Epithelial cell of esophagus (primary cell): ENCODE measurements around the gene ACP2.

Experiments
- DNase-seq: peaks from one replicate; pipeline ENCODE4 v3.0.0; 2010; ENCODE audit warnings: low read depth
- H3K4me3 ChIP-seq: 2 replicates; pipeline ENCODE4 v1.5.1; 2011; ENCODE audit warnings: mild to moderate bottlenecking, low read length, control low read depth
- TF ChIP-seq, protein P1 (sequence below): IDR thresholded peaks from 2 replicates; pipeline ENCODE4 v1.5.1; 2011; ENCODE audit warnings: low read depth, mild to moderate bottlenecking, low read length, control low read depth, inconsistent platforms; ENCODE audit not compliant: insufficient read depth; ENCODE audit errors: missing control alignments

ACP2 gene

GRCh38 chr11:47259232-47259977 is 10.8 kb upstream of the ACP2 start:
- H3K4me3 ChIP-seq: no peak overlapping the region
- peak; percentile 35 for DNase-seq
- TF ChIP-seq, protein P1, sequence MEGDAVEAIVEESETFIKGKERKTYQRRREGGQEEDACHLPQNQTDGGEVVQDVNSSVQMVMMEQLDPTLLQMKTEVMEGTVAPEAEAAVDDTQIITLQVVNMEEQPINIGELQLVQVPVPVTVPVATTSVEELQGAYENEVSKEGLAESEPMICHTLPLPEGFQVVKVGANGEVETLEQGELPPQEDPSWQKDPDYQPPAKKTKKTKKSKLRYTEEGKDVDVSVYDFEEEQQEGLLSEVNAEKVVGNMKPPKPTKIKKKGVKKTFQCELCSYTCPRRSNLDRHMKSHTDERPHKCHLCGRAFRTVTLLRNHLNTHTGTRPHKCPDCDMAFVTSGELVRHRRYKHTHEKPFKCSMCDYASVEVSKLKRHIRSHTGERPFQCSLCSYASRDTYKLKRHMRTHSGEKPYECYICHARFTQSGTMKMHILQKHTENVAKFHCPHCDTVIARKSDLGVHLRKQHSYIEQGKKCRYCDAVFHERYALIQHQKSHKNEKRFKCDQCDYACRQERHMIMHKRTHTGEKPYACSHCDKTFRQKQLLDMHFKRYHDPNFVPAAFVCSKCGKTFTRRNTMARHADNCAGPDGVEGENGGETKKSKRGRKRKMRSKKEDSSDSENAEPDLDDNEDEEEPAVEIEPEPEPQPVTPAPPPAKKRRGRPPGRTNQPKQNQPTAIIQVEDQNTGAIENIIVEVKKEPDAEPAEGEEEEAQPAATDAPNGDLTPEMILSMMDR: peak; percentile 70

GRCh38 chr11:47258317-47258902 is 9.8 kb upstream of the ACP2 start:
- no peak for DNase-seq
- no peak overlapping the region for H3K4me3 ChIP-seq
- TF ChIP-seq, protein P1: no peak

- no peak for DNase-seq
- TF ChIP-seq, protein P1: peak; percentile 22
- no peak within 1 kb of the TSS for H3K4me3 ChIP-seq
These were observed 9.1 kb upstream of the ACP2 start, which contains the start of gene NR1H3 for GRCh38 chr11:47257517-47258316. TSS of gene NR1H3 (plus strand) at chr11:47257996. CDS start at chr11:47259217, 1,221 bp downstream.

DNA sequence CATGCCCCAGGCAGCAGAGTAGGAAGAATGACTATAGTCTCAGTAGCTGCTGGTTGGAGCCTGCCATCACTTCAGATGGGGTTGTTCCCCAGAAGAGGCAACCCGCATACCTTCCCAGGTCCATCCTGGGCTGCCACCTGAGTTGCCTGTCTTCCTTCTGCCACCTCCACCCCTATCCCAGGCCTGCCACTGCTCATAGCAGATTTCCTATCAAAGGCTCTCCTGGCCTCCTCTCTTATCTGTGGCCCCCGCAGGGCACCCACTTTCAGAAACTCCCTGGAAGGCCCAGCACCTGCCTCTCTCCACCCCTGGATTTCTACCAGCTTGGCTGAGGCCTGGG is 8.5 kb upstream of the ACP2 start:
- TF ChIP-seq, protein P1: no peak
- no peak overlapping the region for H3K4me3 ChIP-seq
- no peak for DNase-seq

GRCh38 chr11:47256374-47256773 is 7.8 kb upstream of the ACP2 start:
- DNase-seq: no peak
- TF ChIP-seq, protein P1: no peak
- H3K4me3 ChIP-seq: no peak overlapping the region

DNA sequence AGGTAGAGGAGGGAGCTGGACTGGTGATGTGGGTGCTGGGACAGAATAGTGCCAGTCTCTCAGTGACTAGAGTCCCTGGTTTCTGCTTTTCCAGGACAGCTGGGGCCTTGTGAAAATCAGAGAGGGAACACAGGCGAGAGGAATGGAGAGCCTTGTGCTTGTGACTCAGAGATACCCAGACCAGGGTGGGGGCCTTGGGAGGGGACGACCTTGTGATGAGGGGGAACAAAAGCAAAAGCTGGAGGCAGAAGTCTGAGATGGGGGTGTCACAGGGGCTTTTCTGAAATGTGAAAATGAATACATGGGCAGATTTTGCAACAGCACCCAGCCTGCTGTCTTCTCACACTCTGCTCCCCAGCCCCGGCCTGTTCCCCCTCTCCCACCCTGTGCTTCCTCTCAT is 5.8 kb upstream of the ACP2 start:
- no peak for DNase-seq
- TF ChIP-seq, protein P1: no peak
- H3K4me3 ChIP-seq: no peak overlapping the region

DNA sequence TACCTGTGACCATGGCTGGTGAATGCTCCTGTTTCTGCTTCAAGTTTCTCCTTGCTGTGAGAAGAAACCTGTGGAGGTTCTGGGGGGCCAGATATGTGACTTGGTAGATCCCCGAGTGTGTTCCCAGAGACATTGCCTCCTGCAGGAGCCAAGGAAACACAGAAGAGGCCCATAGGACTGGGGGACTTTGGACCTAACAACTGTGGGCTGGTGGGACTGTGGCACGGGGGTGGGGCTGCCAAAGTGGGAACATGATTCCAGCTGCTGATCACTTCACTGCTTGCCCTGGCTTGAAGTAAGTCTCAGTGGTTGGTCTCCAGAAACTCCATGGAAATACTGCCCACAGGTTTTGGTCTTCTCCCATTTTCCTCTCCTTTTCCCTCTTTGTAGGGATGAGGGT is 5.0 kb upstream of the ACP2 start:
- DNase-seq: no peak
- H3K4me3 ChIP-seq: no peak overlapping the region
- TF ChIP-seq, protein P1: no peak
